Brain microvascular endothelial cell (primary cell): Measurements from ENCODE around the gene KRT1.

ENCODE experiments used
- DNase-seq: peaks from one replicate; pipeline ENCODE4 v3.0.0-alpha.2; 2020
- H3K27ac ChIP-seq: fragments of 250-450 bp; sonication (Bioruptor Pico); 2 replicates; pipeline ENCODE4 v1.5.1; 2020; ENCODE audit warnings: mild to moderate bottlenecking, moderate library complexity
- H3K27me3 ChIP-seq: fragments of 250-450 bp; sonication (Bioruptor Pico); replicated peaks from 2 replicates; pipeline ENCODE4 v1.5.1; 2020; ENCODE audit warnings: mild to moderate bottlenecking
- H3K36me3 ChIP-seq: fragments of 250-450 bp; sonication (Bioruptor Pico); replicated peaks from 2 replicates; pipeline ENCODE4 v1.5.1; 2020; ENCODE audit warnings: mild to moderate bottlenecking
- H3K4me3 ChIP-seq: 2 replicates; pipeline ENCODE4 v1.5.1; 2011; ENCODE audit warnings: low read depth, mild to moderate bottlenecking, control low read depth, low read length, moderate library complexity
- in situ Hi-C: cut with HindIII; loops from 2 replicates; pipeline ENCODE4 v1.10.0; 2017; ENCODE audit warnings: low sequenced_read_pairs, low pct_ligation_motif_present
- TF ChIP-seq, protein P1 (sequence below): IDR thresholded peaks from 2 replicates; pipeline ENCODE4 v1.5.1; 2011; ENCODE audit warnings: low read depth, mild to moderate bottlenecking, moderate library complexity, low read length, control low read depth, inconsistent platforms; ENCODE audit errors: missing control alignments

Gene KRT1

DNA sequence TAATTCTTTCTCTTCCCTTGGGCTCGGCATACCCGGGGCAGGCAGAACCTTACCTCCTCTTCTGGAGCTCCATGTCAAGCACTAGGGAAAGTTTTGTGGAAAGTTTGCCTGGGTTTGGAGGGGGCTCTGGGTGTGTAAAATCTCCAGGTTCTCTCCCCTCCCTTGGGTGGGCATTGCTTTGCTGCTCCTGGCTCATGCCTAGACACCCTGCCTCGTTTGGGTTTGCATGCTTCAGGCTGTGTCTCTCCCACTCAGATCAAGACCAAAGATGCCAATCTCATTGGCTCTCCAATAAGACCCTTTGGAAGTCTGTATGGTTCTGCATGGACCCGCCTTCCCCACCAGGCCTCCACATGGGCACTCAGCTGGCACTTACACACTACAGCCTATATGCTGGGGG lies 22.0 kb downstream of the KRT1 start:
- no peak overlapping the region for H3K27ac ChIP-seq
- no peaks in the 10 kb centered on the region for H3K36me3 ChIP-seq
- peaks cover 7% of the 10 kb centered on the region for H3K27me3 ChIP-seq
- TF ChIP-seq, protein P1, sequence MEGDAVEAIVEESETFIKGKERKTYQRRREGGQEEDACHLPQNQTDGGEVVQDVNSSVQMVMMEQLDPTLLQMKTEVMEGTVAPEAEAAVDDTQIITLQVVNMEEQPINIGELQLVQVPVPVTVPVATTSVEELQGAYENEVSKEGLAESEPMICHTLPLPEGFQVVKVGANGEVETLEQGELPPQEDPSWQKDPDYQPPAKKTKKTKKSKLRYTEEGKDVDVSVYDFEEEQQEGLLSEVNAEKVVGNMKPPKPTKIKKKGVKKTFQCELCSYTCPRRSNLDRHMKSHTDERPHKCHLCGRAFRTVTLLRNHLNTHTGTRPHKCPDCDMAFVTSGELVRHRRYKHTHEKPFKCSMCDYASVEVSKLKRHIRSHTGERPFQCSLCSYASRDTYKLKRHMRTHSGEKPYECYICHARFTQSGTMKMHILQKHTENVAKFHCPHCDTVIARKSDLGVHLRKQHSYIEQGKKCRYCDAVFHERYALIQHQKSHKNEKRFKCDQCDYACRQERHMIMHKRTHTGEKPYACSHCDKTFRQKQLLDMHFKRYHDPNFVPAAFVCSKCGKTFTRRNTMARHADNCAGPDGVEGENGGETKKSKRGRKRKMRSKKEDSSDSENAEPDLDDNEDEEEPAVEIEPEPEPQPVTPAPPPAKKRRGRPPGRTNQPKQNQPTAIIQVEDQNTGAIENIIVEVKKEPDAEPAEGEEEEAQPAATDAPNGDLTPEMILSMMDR, result no peak
- in situ Hi-C loops, result no loop called here
- H3K4me3 ChIP-seq, result no peak overlapping the region
- DNase-seq, result no peak

GRCh38 chr12:52657250-52657902 lies 22.8 kb downstream of the KRT1 start:
- in situ Hi-C loops, result no loop called here

GRCh38 chr12:52656616-52657015 lies 23.6 kb downstream of the KRT1 start:
- TF ChIP-seq, protein P1, result no peak
- DNase-seq, result no peak
- Histone ChIP-seq H3K4me3 (no peak overlapping the region), H3K27ac (no peak overlapping the region), H3K27me3 (peaks cover 7% of the 10 kb centered on the region), H3K36me3 (no peaks in the 10 kb centered on the region)
- in situ Hi-C loops, result no loop called here

More at GRCh38 chr12:52657250-52657902, 22.8 kb downstream of the KRT1 start:
- Histone ChIP-seq H3K27me3 (peaks cover 7% of the 10 kb centered on the region), H3K4me3 (no peak overlapping the region), H3K36me3 (no peaks in the 10 kb centered on the region), H3K27ac (no peak overlapping the region)
- DNase-seq, result no peak
- TF ChIP-seq, protein P1, result no peak

- in situ Hi-C loops, result no loop called here
- Histone ChIP-seq H3K36me3 (no peaks in the 10 kb centered on the region), H3K27me3 (peaks cover 7% of the 10 kb centered on the region), H3K27ac (no peak overlapping the region), H3K4me3 (no peak overlapping the region)
- no peak for DNase-seq
- TF ChIP-seq, protein P1, result no peak
These were observed 24.5 kb downstream of the KRT1 start for GRCh38 chr12:52655720-52656124.

DNA sequence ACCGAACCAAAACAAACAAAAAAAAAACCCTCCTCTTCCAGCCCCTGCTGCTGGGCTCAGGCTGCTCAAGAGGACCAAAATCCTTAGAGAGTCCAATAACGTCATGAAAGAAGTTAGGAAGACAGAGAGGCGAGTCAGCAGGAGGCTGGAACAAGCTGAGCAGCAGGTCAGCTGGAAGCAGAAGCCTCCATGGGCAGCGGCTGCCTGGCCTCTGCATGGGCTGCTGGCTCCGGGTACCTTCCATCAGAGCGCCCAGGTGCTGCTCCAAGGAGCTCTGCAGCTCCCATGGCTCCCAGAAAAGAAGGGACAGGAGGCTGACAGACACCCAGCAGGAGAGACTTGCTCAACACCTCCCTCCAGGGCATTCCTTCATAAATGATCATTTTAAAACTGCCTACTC lies 25.0 kb downstream of the KRT1 start:
- peaks cover 7% of the 10 kb centered on the region for H3K27me3 ChIP-seq
- in situ Hi-C loops, result no loop called here

More for the DNA sequence above, 25.0 kb downstream of the KRT1 start:
- H3K27ac ChIP-seq, result no peak overlapping the region
- DNase-seq, result no peak
- TF ChIP-seq, protein P1, result no peak
- no peaks in the 10 kb centered on the region for H3K36me3 ChIP-seq
- no peak overlapping the region for H3K4me3 ChIP-seq
